Coronary artery (tissue), 2 donors: ENCODE results near the gene THAP5.

Experiments used
- DNase-seq: peaks from one replicate; pipeline ENCODE4 v3.0.0-alpha.2; 2017; ENCODE audit warnings: low spot score
- H3K27ac ChIP-seq, 2 donors: fragments of 200-600 bp; sonication (generic); one replicate each; pipeline ENCODE4 v1.5.1; 2016 to 2019
- H3K4me3 ChIP-seq: fragments of 200-600 bp; sonication (generic); 2 replicates; pipeline ENCODE4 v1.5.1; 2016; ENCODE audit warnings: mild to moderate bottlenecking, moderate library complexity
- TF ChIP-seq, protein P1 (sequence below): fragments of 200-600 bp; sonication (generic); IDR thresholded peaks from one replicate; pipeline ENCODE4 v1.5.1; 2019; ENCODE audit warnings: antibody characterized with exemption

Gene THAP5

DNA sequence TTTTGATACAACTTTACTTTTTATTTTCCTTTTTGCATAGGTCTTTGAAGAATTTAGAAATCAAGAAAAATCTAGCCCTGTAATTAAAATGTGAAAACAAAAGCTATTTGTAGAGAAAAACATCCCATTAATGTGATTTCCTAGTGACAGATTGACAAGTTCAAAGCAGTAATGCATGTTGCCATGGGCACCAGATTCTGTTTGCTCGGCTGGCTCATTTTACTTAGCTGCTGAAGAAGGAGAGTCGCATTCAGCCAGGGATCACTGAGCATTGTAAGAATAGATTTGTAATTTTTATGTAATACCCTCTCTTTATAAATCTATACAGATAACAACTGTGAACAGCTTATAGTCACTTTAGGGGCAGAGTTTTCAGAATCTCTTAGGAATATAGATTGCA is 28.6 kb upstream of the THAP5 start:
- TF ChIP-seq, protein P1, sequence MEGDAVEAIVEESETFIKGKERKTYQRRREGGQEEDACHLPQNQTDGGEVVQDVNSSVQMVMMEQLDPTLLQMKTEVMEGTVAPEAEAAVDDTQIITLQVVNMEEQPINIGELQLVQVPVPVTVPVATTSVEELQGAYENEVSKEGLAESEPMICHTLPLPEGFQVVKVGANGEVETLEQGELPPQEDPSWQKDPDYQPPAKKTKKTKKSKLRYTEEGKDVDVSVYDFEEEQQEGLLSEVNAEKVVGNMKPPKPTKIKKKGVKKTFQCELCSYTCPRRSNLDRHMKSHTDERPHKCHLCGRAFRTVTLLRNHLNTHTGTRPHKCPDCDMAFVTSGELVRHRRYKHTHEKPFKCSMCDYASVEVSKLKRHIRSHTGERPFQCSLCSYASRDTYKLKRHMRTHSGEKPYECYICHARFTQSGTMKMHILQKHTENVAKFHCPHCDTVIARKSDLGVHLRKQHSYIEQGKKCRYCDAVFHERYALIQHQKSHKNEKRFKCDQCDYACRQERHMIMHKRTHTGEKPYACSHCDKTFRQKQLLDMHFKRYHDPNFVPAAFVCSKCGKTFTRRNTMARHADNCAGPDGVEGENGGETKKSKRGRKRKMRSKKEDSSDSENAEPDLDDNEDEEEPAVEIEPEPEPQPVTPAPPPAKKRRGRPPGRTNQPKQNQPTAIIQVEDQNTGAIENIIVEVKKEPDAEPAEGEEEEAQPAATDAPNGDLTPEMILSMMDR = no peak
- Histone ChIP-seq H3K4me3 (no peak overlapping the region), H3K27ac (no peak overlapping the region)
- no peak for DNase-seq

DNA sequence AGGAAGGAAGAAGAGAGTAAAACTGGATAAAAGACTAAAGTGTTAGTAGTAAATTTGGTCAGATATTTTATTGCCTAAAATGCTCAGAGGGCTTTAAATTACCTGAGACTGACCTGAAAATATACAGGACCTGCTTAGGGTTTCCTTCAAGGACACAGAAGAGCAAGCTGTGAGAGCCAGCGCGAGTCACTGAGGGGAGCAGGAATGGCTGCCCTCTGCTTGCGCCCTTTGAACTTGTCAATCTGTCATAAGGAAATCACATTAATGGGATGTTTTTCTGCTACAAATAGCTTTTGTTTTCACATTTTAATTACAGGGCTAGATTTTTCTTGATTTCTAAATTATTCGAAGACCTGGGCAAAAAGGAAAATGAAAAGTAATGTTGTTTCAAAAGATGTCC is 27.1 kb upstream of the THAP5 start:
- TF ChIP-seq, protein P1 = no peak
- DNase-seq = no peak
- H3K4me3 ChIP-seq = no peak overlapping the region
- no peak overlapping the region for H3K27ac ChIP-seq

DNA sequence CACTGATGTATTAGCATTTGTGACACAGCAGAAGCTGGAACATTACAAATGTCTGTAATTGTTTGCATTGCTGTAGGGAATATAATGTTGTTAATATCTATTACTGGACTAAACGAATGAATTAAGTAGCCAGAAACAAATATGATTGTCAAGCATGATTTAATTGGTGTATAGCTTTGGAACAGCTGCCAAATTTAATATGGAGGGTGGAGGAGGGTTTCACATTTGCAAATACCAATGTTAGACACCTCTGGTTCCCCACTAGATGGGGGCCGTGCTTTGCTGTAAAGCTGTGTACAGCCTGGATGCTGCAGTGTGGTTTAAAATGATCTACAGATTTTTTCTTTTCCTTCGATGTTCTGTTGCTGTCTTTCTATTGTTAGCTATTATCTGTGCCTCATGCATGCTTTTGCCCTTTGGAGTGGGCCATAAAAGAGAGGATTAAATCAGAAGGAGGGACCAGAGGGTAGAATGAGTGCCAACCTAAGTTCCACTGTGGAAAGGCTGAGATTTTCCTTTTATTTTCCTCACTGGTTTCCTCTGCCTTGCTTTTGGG is 23.2 kb upstream of the THAP5 start:
- Histone ChIP-seq H3K27ac (no peak overlapping the region), H3K4me3 (no peak overlapping the region)
- DNase-seq = no peak
- TF ChIP-seq, protein P1 = no peak

DNA sequence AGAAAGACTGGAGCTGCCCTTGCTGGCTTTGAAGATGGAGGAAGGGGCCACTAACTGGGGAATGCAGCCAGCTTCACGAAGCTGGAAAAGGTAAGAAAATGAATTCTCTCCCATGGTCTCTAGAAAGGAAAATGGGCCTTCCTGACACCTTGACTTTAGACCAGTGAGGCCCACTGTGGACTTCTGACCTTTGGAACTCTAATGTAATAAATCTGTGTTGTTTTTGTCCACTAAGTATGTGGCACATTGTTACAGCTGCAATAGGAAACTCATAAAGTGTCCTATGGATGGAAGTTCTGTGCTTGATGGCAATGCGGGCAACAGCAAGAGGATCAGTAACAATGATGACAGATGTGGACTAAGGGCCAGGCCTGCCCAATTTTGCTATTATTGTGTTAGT is 21.1 kb upstream of the THAP5 start:
- H3K4me3 ChIP-seq = no peak overlapping the region
- TF ChIP-seq, protein P1 = no peak
- no peak overlapping the region for H3K27ac ChIP-seq
- DNase-seq = no peak

DNA sequence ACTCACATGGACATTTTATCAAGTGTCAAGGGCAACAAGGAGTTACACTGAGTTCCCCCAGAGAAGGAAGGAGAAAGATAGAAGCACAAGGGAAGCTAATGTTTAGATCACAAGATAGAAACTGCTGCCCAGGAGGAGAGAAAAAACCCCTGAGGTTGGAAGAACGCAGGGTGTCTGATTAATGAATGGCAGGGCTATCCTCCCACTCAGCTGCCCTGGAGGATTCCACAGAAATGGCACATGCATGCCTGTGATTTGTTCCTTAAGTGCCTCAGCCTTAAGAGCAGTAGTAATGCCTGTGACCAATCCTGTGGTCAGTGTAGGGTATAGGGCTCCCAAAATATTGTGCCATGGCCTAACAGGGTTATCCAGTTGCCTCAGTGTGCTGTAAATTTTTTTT is 20.4 kb upstream of the THAP5 start:
- Histone ChIP-seq H3K27ac (no peak overlapping the region), H3K4me3 (no peak overlapping the region)
- no peak for DNase-seq
- TF ChIP-seq, protein P1 = no peak

DNA sequence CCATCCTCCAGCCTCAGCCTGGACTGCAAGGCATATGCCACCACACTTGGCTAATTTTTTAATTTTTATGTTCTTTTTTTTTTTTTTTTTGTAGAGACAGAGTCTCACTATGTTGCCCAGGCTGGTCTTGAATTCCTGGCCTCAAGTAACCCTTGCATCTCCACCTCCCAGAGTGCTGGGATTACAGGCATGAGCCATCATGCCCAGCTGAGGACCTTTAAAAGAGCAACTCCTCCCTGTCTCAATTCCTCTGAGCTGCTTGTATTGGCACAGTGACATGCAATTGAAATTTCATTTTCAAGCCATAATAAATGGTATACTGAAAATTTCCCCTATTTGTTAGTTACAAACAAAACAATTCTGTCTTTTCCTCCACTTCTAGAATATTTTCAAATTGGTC is 19.7 kb upstream of the THAP5 start:
- TF ChIP-seq, protein P1 = no peak
- Histone ChIP-seq H3K27ac (no peak overlapping the region), H3K4me3 (no peak overlapping the region)
- no peak for DNase-seq

DNA sequence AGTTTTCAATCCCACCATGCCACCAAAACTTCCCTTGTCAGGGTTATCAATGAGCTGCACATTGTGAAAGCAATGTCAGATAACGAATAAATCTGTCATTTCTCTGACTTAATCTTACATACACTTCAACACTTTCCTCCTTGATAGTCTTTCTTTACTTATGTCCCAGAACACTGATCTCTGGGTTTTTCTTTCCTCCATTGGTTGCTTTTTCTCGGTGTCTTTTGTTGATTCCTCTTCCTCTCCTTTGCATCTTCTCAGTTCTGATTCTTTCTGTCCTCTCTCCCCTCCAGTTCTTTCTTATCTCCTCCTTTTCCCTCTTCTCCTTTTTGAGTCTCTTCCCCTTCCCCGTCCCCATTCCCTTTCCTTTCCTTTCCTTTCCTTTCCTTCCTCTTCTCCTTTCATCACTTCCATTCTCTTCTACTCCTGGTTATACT is 16.8 kb upstream of the THAP5 start:
- TF ChIP-seq, protein P1 = no peak
- DNase-seq = no peak
- H3K4me3 ChIP-seq = no peak overlapping the region
- no peak overlapping the region for H3K27ac ChIP-seq
